Kidney (tissue), 14 donors: ENCODE measurements around the gene MKNK2. TPM values are rescaled to one million over a fixed set of nuclear protein-coding genes. Genes with fewer than 3 reads are reported as not detected.
"Not testable (repeated sequence)": the region's sequence is repeated elsewhere in the genome, so short reads cannot be mapped to it uniquely, and the experiment has no call there.

ENCODE experiments used
- DNase-seq, 5 donors: peaks; one replicate each; pipeline ENCODE4 v3.0.0-alpha.2; 2013 to 2020
- FAIRE-seq: peaks from 2 replicates; lab custom pipeline; 2012; peaks lifted over from hg19 to GRCh38; lab: Jason Lieb, UNC
- H3K27ac ChIP-seq, 2 donors: one replicate each; pipeline ENCODE4 v1.7.0; 2013; ENCODE audit warnings: low read depth in 2 of 2, low read length in 2 of 2, inconsistent platforms in 1 of 2
- H3K27me3 ChIP-seq: one replicate; pipeline ENCODE4 v1.7.1; 2013; ENCODE audit warnings: low read length, inconsistent platforms; ENCODE audit not compliant: control insufficient read depth, insufficient read depth
- H3K36me3 ChIP-seq, 3 donors: one replicate each; pipeline versions ENCODE4 v1.7.0 to v1.7.1; 2013; ENCODE audit warnings: low read length in 3 of 3, control low read depth in 1 of 3, inconsistent platforms in 1 of 3; ENCODE audit not compliant: insufficient read depth in 3 of 3, control insufficient read depth in 2 of 3
- H3K4me1 ChIP-seq, 3 donors: one replicate each; pipeline versions ENCODE4 v1.7.0 to v1.7.1; 2013; ENCODE audit warnings: low read length in 3 of 3, inconsistent platforms in 1 of 3, low read depth in 1 of 3; ENCODE audit not compliant: control insufficient read depth in 2 of 3, insufficient read depth in 2 of 3
- H3K4me3 ChIP-seq, 3 donors: one replicate each; pipeline versions ENCODE4 v1.7.0 to v1.8.1; 2013; ENCODE audit warnings: low read length in 3 of 3, control low read depth in 1 of 3, inconsistent platforms in 1 of 3
- H3K9ac ChIP-seq, 3 donors: one replicate each; pipeline versions ENCODE4 v1.7.0 to v1.7.1; 2013; ENCODE audit warnings: low read length in 3 of 3, control low read depth in 1 of 3, inconsistent platforms in 1 of 3
- H3K9me3 ChIP-seq, 3 donors: one replicate each; pipeline versions ENCODE4 v1.7.0 to v1.7.1; 2013; ENCODE audit warnings: low read length in 3 of 3, control low read depth in 1 of 3, inconsistent platforms in 1 of 3; ENCODE audit not compliant: control insufficient read depth in 2 of 3, insufficient read depth in 1 of 3
- intact Hi-C: fragments of 100-400 bp; cut with DNase I; formaldehyde crosslinking; loops from one replicate; pipeline ENCODE4 v1.11.1; 2022
- polyA plus RNA-seq: library from polyadenylated mRNA; stranded (reverse); fragments of 350-450 nt; fragmentation: Illumina TruSeq; extraction: RNeasy Lipid Tissue Mini Kit (QIAGEN cat#74804); gene quantifications from one replicate; pipeline ENCODE4 v1.2.3, GENCODE V29; 2014; ENCODE audit warnings: low read depth, low replicate concordance; ENCODE audit not compliant: insufficient read depth
- total RNA-seq: library from RNA; stranded (reverse); fragmentation: NEBNext Ultra II Directional; extraction: Animal tissue kit (Norgen Biotek cat#: 25700); gene quantifications from one replicate; pipeline ENCODE4 v1.2.1, GENCODE V29; 2021
- TF ChIP-seq, protein P1 (sequence below): IDR thresholded peaks from 3 replicates; pipeline ENCODE4 v1.5.1; 2012; ENCODE audit warnings: mild to moderate bottlenecking, moderate library complexity, borderline replicate concordance; ENCODE audit not compliant: insufficient read depth; ENCODE audit errors: extremely low read depth
- donor health status: control.
- donor health status: control.
- donor health status: control.
- donor health status: control.
- donor health status: control.
- donor health status: DM: yes; HTN: yes; CAD: no.
- donor health status: Normal renal cell carcinoma (clear cell type).

The MKNK2 gene
- total and polyA plus RNA-seq, 2 donors from 2014 or later = 67.2 to 190 TPM

DNA sequence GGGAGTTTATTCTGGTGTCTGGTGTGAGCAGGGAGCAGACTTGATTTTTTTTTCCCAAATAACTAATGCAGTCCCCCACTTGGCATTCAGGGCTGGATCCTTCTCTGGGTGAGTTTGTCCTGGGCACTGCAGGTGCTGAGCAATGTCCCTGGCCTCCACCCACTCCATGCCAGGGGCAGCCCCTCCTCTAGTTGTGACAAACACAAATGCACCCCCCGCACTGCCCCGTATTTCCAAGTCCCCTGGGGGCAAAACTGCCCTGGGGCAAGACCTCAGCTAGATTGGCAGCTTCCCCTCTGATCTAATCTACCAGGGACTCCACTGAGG is 38.6 kb upstream of the MKNK2 start:
- Histone ChIP-seq H3K27ac (peak overlapping the region in 1 of 2 donors; percentile 47), H3K9ac (no peak overlapping the region), H3K4me1 (peaks cover 0 to 9% (median 0%) of the 10 kb centered on the region in 3 donors), H3K9me3 (no peaks in the 10 kb centered on the region), H3K4me3 (no peak overlapping the region), H3K27me3 (no peaks in the 10 kb centered on the region), H3K36me3 (no peaks in the 10 kb centered on the region)
- TF ChIP-seq, protein P1, sequence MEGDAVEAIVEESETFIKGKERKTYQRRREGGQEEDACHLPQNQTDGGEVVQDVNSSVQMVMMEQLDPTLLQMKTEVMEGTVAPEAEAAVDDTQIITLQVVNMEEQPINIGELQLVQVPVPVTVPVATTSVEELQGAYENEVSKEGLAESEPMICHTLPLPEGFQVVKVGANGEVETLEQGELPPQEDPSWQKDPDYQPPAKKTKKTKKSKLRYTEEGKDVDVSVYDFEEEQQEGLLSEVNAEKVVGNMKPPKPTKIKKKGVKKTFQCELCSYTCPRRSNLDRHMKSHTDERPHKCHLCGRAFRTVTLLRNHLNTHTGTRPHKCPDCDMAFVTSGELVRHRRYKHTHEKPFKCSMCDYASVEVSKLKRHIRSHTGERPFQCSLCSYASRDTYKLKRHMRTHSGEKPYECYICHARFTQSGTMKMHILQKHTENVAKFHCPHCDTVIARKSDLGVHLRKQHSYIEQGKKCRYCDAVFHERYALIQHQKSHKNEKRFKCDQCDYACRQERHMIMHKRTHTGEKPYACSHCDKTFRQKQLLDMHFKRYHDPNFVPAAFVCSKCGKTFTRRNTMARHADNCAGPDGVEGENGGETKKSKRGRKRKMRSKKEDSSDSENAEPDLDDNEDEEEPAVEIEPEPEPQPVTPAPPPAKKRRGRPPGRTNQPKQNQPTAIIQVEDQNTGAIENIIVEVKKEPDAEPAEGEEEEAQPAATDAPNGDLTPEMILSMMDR = no peak
- intact Hi-C loops = no loop called here
- DNase-seq (no peak), FAIRE-seq (no peak)

DNA sequence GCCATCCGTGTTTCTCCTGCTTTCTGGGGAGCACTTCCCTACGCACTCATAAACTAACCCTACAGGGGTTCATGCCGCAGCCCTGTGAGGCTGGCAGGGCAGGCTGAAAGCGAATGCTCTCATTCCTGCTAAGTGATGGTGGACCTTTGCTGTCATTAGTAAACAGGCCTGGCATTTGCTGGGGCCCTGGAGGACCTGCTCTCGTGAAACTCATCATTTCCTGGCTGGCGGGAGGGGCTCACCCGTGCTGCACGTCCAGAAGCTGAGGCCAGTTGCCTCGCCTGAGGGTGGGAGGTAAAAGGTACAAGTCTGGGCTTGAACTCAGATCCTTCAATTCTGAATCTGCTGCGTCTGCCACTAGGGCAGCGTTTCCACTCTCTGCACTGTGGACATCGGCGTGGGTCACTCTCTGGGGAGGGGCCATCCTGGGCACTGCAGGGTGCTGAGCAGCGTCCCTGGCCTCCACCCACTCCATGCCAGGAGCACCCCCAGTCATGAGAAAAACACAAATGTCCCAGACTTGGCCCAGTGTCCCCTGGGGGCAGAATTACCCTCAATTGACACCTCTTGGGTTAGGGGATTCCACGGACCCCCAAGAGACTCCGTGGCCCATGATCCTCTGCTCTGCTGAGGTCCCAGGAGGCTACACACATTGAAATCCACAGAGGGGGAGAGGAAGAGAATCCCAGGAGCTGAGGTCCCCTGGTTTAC is 38.1 kb upstream of the MKNK2 start:
- Histone ChIP-seq H3K4me1 (peaks cover 0 to 5% (median 0%) of the 10 kb centered on the region in 3 donors), H3K27me3 (no peaks in the 10 kb centered on the region), H3K36me3 (no peaks in the 10 kb centered on the region), H3K9me3 (no peaks in the 10 kb centered on the region), H3K27ac (no peak overlapping the region), H3K4me3 (no peak overlapping the region), H3K9ac (no peak overlapping the region)
- FAIRE-seq (no peak), DNase-seq (peak in 1 of 5 donors; percentile 66)
- intact Hi-C loops = no loop called here
- TF ChIP-seq, protein P1 = no peak

DNA sequence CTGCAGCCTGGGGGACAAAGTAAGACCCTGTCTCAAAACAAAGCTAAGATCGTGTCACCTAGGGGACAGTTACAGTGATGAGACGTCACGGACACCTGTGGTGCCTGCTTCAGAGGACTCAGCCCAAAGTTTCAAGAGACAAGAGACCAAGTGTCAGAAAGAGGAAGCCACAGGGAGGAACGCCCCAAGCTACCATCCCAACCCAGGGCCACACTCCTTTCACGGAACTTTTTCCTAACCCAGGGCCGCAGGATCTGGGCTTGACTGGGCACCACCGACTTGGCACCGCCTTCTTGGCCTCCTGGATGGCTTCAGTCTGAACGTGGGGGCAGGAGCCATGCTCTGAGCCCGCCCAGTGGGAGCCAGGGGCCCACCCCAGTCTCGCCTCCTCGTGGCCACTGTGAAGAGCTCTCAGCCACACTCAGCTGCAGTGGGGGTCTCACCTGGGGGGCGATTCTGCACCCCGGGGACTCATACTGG is 36.6 kb upstream of the MKNK2 start:
- no peaks in the 10 kb centered on the region for H3K9me3 ChIP-seq
- H3K36me3 ChIP-seq = no peaks in the 10 kb centered on the region
- TF ChIP-seq, protein P1 = no peak
- no peaks in the 10 kb centered on the region for H3K27me3 ChIP-seq
- H3K4me1 ChIP-seq = peaks cover 0 to 7% (median 0%) of the 10 kb centered on the region in 3 donors
- H3K9ac ChIP-seq = no peak overlapping the region
- intact Hi-C loops = no loop called here
- H3K27ac ChIP-seq = no peak overlapping the region
- H3K4me3 ChIP-seq = no peak overlapping the region
- DNase-seq = no peak
- no peak for FAIRE-seq

DNA sequence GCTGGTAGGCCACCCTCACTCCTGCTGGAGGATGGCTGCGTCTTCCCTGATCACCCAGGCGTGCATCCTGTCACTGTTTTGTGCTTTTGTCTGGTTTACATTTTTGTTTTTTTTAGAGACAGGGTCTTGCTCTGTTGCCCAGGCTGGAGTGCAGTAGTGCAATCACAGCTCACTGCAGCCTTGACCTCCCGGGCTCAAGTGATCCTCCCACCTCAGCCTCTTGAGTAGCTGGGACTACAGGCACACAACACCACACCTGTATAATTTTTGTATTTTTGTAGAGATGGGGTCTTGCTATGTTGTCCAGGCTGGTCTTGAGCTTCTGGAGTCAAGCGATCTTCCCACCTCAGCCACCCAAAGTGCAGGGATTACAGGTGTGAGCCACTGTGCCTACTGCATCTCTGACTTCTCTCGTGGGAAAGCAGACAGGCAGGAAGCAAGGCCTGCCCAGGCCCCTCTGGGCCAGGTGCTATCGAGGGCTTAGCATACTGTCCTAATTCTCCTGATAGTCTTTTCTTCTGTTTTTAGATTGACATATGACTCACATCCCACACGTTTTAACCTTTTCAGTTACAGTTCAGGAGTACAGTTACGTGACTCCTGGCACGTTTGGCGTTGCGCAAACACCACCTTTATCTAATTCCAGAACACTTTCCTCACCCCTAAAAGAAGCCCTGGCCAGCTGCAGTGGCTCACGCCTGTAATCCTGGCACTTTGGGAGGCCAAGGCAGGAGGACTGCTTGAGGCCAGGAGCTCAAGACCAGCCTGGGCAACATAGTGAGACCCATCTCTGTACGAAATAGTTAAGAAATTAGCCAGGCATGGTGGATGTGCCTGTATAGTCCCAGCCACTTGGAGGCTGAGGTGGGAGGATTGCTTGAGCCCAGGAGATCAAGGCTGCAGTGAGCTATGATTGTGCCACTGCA is 35.9 kb upstream of the MKNK2 start:
- DNase-seq, H3K4me3 ChIP-seq, H3K4me1 ChIP-seq, H3K9ac ChIP-seq, H3K36me3 ChIP-seq, H3K27ac ChIP-seq, intact Hi-C loops, FAIRE-seq, H3K9me3 ChIP-seq, H3K27me3 ChIP-seq: not testable (repeated sequence)
